Left lung (tissue), 10 donors: ENCODE measurements around the gene P2RY14. TPM values are rescaled to one million over a fixed set of nuclear protein-coding genes. Genes with fewer than 3 reads are reported as not detected.

Experiments
- ATAC-seq: fragments of 200-7000 bp; cut with Tn5 transposase; one replicate; pipeline ENCODE4 v1.9.1; 2020; ENCODE audit warnings: moderate library complexity
- DNase-seq, 4 donors: peaks; one replicate each; pipeline ENCODE4 v3.0.0-alpha.2; 2013 to 2020
- H3K27ac ChIP-seq, 2 donors: fragments of 200-600 bp; sonication (generic) in 1 of 2; one replicate each; pipeline versions ENCODE4 v1.5.0 to v1.8.0; 2020 to 2021
- H3K27me3 ChIP-seq, 2 donors: fragments of 200-600 bp; sonication (generic) in 1 of 2; one replicate each; pipeline versions ENCODE4 v1.5.0 to v1.8.0; 2020 to 2021
- H3K36me3 ChIP-seq, 2 donors: fragments of 200-600 bp; sonication (generic) in 1 of 2; one replicate each; pipeline versions ENCODE4 v1.5.0 to v1.8.0; 2020 to 2021
- H3K4me1 ChIP-seq, 2 donors: fragments of 200-600 bp; one replicate each; pipeline ENCODE4 v1.8.0; 2021
- H3K4me3 ChIP-seq, 2 donors: fragments of 200-600 bp; sonication (generic) in 1 of 2; one replicate each; pipeline versions ENCODE4 v1.5.0 to v1.8.0; 2020 to 2021; ENCODE audit warnings: mild to moderate bottlenecking in 1 of 2
- H3K9me3 ChIP-seq, 2 donors: fragments of 200-600 bp; sonication (generic) in 1 of 2; one replicate each; pipeline versions ENCODE4 v1.5.0 to v1.8.0; 2020 to 2021
- intact Hi-C, 2 donors: fragments of 100-400 bp; cut with DNase I; formaldehyde crosslinking; loops; one replicate each; pipeline versions ENCODE4 v1.11.2 to v1.14.2; 2022
- polyA plus RNA-seq, 6 donors: library from polyadenylated mRNA; unstranded; fragments of 120-200 nt; gene quantifications; one replicate each; pipeline ENCODE4 v1.2.1, GENCODE V29; 2013; ENCODE audit not compliant: insufficient read length in 6 of 6
- total RNA-seq, 2 donors: library from RNA; stranded (reverse); fragmentation: NEBNext Ultra II Directional; extraction: Animal tissue kit (Norgen Biotek cat#: 25700); gene quantifications; one replicate each; pipeline ENCODE4 v1.2.1, GENCODE V29; 2021
- TF ChIP-seq, protein P1 (sequence below), 2 donors: fragments of 200-600 bp; sonication (generic) in 1 of 2; IDR thresholded peaks; one replicate each; pipeline versions ENCODE4 v1.5.0 to v1.8.0; 2021; ENCODE audit warnings: antibody characterized with exemption in 2 of 2
- donor health status: DM: no; HTN: yes; CAD: no.
- donor health status: DM: no; HTN: no; CAD: no.

The P2RY14 gene
- total and polyA plus RNA-seq, 8 donors, result 2.4 to 6.4 (median 4.3) TPM

DNA sequence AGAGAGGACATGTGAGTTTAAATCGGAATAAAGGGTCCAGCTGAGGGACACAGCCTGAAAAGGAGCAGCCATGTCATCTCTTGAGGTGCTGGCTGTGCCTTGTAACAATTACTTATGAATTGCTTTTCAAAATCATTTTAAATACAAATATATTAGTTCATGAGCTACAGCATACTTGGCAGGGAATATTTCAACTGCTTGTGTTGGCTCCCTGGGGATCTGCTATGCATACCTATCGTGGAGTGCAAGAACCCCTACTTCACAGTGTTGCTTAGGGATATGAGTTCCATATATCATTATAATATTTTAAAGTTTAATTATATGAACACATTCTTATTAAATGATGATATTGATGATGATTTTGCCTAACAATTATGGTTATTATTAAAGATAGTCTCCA is 19.1 kb upstream of the P2RY14 start:
- TF ChIP-seq, protein P1, sequence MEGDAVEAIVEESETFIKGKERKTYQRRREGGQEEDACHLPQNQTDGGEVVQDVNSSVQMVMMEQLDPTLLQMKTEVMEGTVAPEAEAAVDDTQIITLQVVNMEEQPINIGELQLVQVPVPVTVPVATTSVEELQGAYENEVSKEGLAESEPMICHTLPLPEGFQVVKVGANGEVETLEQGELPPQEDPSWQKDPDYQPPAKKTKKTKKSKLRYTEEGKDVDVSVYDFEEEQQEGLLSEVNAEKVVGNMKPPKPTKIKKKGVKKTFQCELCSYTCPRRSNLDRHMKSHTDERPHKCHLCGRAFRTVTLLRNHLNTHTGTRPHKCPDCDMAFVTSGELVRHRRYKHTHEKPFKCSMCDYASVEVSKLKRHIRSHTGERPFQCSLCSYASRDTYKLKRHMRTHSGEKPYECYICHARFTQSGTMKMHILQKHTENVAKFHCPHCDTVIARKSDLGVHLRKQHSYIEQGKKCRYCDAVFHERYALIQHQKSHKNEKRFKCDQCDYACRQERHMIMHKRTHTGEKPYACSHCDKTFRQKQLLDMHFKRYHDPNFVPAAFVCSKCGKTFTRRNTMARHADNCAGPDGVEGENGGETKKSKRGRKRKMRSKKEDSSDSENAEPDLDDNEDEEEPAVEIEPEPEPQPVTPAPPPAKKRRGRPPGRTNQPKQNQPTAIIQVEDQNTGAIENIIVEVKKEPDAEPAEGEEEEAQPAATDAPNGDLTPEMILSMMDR (IDR thresholded peaks at IDR 0.05), result no peak
- Histone ChIP-seq H3K4me1 (no peaks in the 10 kb centered on the region), H3K4me3 (no peak overlapping the region), H3K36me3 (no peaks in the 10 kb centered on the region), H3K9me3 (no peaks in the 10 kb centered on the region), H3K27ac (no peak overlapping the region), H3K27me3 (no peaks in the 10 kb centered on the region)
- ATAC-seq (no peak), DNase-seq (no peak)
- intact Hi-C loops, result no loop called here

DNA sequence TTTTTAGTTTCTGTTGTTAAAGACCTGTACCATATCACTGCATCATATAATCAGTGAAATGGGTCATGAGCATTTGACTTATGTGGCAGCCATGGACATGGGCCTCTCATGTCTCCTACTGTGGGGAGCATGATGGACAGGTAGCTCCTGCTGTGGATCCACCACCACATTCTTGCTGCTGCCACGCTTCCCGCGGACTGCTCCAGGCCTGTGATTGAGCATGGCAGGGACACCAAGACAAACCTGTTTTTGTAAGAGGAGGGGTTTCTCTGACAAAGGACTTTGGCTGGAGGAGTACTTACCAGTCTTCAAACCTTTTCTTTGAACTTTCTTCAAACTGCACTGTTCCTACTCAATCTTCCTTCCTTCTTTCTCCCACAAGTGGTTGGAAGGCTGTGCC is 17.9 kb upstream of the P2RY14 start:
- no peaks in the 10 kb centered on the region for H3K9me3 ChIP-seq
- DNase-seq, result no peak
- H3K36me3 ChIP-seq, result no peaks in the 10 kb centered on the region
- H3K4me1 ChIP-seq, result no peaks in the 10 kb centered on the region
- intact Hi-C loops, result no loop called here
- no peak overlapping the region for H3K27ac ChIP-seq
- no peak overlapping the region for H3K4me3 ChIP-seq
- no peak for ATAC-seq
- TF ChIP-seq, protein P1 (IDR thresholded peaks at IDR 0.05), result no peak
- no peaks in the 10 kb centered on the region for H3K27me3 ChIP-seq

GRCh38 chr3:151293127-151293526 is 14.8 kb upstream of the P2RY14 start:
- Histone ChIP-seq H3K4me1 (no peaks in the 10 kb centered on the region), H3K4me3 (no peak overlapping the region), H3K27ac (no peak overlapping the region), H3K9me3 (no peaks in the 10 kb centered on the region), H3K27me3 (no peaks in the 10 kb centered on the region), H3K36me3 (no peaks in the 10 kb centered on the region)
- ATAC-seq (no peak), DNase-seq (no peak)
- TF ChIP-seq, protein P1 (IDR thresholded peaks at IDR 0.05), result no peak
- intact Hi-C loops, result no loop called here

- TF ChIP-seq, protein P1 (IDR thresholded peaks at IDR 0.05), result peak in 1 of 2 donors; percentile 36
- Histone ChIP-seq H3K27me3 (no peaks in the 10 kb centered on the region), H3K27ac (no peak overlapping the region), H3K9me3 (no peaks in the 10 kb centered on the region), H3K4me1 (no peaks in the 10 kb centered on the region), H3K4me3 (no peak overlapping the region), H3K36me3 (no peaks in the 10 kb centered on the region)
- peak; percentile 50 for ATAC-seq
- intact Hi-C loops, result no loop called here
- DNase-seq, result peak in 1 of 4 donors; percentile 33
Observed at GRCh38 chr3:151290673-151291072, 12.3 kb upstream of the P2RY14 start.

DNA sequence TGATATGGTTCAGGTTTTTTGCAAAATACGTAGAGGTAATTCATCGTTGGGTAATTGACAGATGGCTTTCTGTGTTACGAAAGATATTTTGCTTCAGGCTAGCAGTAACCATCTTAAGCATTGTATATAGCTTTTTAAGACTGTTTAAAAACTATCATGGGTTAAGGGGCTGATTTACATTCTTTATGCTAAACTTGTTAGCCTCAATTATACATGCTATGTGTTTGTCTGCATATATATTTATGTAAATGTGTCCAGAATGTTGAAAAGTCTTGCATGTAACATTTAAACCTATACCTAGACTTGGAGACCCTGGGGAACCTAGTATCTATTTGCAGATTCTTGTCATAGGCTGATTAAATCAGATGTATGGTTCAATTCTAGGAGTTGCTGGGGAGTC is 11.1 kb upstream of the P2RY14 start:
- intact Hi-C loops, result no loop called here
- DNase-seq, result no peak

More for the DNA sequence above, 11.1 kb upstream of the P2RY14 start:
- Histone ChIP-seq H3K27me3 (no peaks in the 10 kb centered on the region), H3K4me3 (no peak overlapping the region), H3K36me3 (no peaks in the 10 kb centered on the region), H3K27ac (no peak overlapping the region), H3K9me3 (no peaks in the 10 kb centered on the region), H3K4me1 (no peaks in the 10 kb centered on the region)
- ATAC-seq, result no peak
- TF ChIP-seq, protein P1 (IDR thresholded peaks at IDR 0.05), result no peak
